ENCODE measurements around the gene DTX4.

The DTX4 gene

GRCh38 chr11:59173080-59173963, 1.4 kb downstream of the DTX4 start:
- peak; percentile 4 for DNase-seq (ENCODE audit: low spot score)

GRCh38 chr11:59173964-59174663, 2.2 kb downstream of the DTX4 start:
- DNase-seq (ENCODE audit: low spot score): no peak

GRCh38 chr11:59174664-59175033, 2.7 kb downstream of the DTX4 start:
- no peak for DNase-seq (ENCODE audit: low spot score)

- no peak for DNase-seq (ENCODE audit: low spot score)
Observed at GRCh38 chr11:59175091-59175501, 3.2 kb downstream of the DTX4 start.

- no peak for DNase-seq (ENCODE audit: low spot score)
Observed at GRCh38 chr11:59176330-59176729, 4.4 kb downstream of the DTX4 start.

GRCh38 chr11:59178402-59178801, 6.5 kb downstream of the DTX4 start:
- no peak for DNase-seq (ENCODE audit: low spot score)

- DNase-seq (ENCODE audit: low spot score): no peak
Observed at GRCh38 chr11:59179121-59179520, 7.2 kb downstream of the DTX4 start.

- no peak for DNase-seq (ENCODE audit: low spot score)
Observed at GRCh38 chr11:59180168-59180776, 8.3 kb downstream of the DTX4 start.

- no peak for DNase-seq (ENCODE audit: low spot score)
Observed at GRCh38 chr11:59180907-59181306, 9.0 kb downstream of the DTX4 start.

GRCh38 chr11:59181746-59182456, 10.0 kb downstream of the DTX4 start:
- DNase-seq (ENCODE audit: low spot score): no peak

- DNase-seq (ENCODE audit: low spot score): peak; percentile 5
Observed at GRCh38 chr11:59182457-59183151, 10.7 kb downstream of the DTX4 start.

- DNase-seq (ENCODE audit: low spot score): no peak
Observed at GRCh38 chr11:59183771-59184170, 11.8 kb downstream of the DTX4 start.

- no peak for DNase-seq (ENCODE audit: low spot score)
Observed at GRCh38 chr11:59184691-59185339, 12.9 kb downstream of the DTX4 start.

- no peak for DNase-seq (ENCODE audit: low spot score)
Observed at GRCh38 chr11:59185386-59185945, 13.5 kb downstream of the DTX4 start.

- DNase-seq (ENCODE audit: low spot score): peak; percentile 45
Observed at GRCh38 chr11:59186130-59186594, 14.2 kb downstream of the DTX4 start.

GRCh38 chr11:59187035-59187434, 15.1 kb downstream of the DTX4 start:
- DNase-seq (ENCODE audit: low spot score): no peak

- no peak for DNase-seq (ENCODE audit: low spot score)
Observed at GRCh38 chr11:59187587-59187986, 15.7 kb downstream of the DTX4 start.

GRCh38 chr11:59188954-59189353, 17.0 kb downstream of the DTX4 start:
- DNase-seq (ENCODE audit: low spot score): no peak

- DNase-seq (ENCODE audit: low spot score): no peak
Observed at GRCh38 chr11:59189986-59190385, 18.1 kb downstream of the DTX4 start.

- no peak for DNase-seq (ENCODE audit: low spot score)
Observed at GRCh38 chr11:59191095-59191494, 19.2 kb downstream of the DTX4 start.

- DNase-seq (ENCODE audit: low spot score): no peak
Observed at GRCh38 chr11:59191890-59192289, 20.0 kb downstream of the DTX4 start.

Measured in CD4-positive, alpha-beta T cell treated with Interleukin-6 at 100 ng/mL for 8 hours (primary cell).